Measurements from ENCODE around the gene NSUN2.
A peak's percentile ranks its signal among the peaks of the same experiment; 100 is the strongest.

NSUN2 gene

DNA sequence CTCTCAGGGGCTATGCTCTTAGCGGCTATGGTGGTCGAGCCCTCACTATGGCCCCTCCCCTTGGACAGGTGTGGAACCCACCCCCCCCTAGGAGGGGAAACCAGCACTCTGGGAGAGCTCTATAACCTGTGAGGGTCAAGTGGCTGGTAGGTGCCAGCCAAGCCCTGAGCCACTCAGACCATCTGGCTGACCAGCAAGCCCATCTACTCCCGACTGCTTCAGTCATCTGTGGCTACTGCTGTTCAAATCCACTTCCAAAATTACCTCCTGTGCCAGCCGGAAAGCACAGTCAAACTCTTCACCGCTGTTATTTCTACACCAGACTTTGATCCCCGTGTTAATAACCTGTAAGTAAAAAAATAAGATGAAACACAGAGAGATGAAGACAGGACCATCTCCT lies 28.5 kb downstream of the NSUN2 start:
- Histone ChIP-seq H3K9ac (ENCODE audit: low read depth, low read length) (no peak overlapping the region), H3K27me3 (ENCODE audit: control insufficient read depth, insufficient read depth, low read length) (no peaks in the 10 kb centered on the region), H3K4me3 (ENCODE audit: low read depth, low read length) (no peak overlapping the region), H3K27ac (ENCODE audit: low read depth, low read length) (no peak overlapping the region), H3K36me3 (ENCODE audit: control insufficient read depth, insufficient read depth, low read length) (peaks cover 95% of the 10 kb centered on the region), H3K4me1 (ENCODE audit: control insufficient read depth, insufficient read depth, low read length) (no peaks in the 10 kb centered on the region), H3K9me3 (ENCODE audit: control insufficient read depth, insufficient read depth, low read length) (no peaks in the 10 kb centered on the region)

DNA sequence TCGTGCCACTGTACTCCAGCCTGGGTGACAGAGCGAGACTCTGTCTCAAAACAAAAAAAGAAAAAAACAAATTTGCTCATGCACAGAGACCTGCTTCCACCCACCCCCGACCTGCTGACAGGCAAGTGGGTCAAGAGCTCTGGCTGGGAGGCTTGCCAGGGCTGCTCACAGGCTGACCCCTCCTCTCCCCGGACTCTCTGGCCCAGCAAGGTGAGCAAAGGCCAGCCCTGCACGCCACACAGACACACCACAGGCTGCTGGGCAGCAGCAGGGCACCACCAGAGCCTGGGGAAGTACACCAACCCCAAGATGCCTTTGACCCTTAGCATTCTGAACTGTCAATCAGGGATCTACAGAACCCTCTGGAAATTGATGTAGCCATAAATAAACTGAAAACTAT lies 29.2 kb downstream of the NSUN2 start:
- Histone ChIP-seq H3K9me3 (ENCODE audit: control insufficient read depth, insufficient read depth, low read length) (no peaks in the 10 kb centered on the region), H3K4me1 (ENCODE audit: control insufficient read depth, insufficient read depth, low read length) (no peaks in the 10 kb centered on the region), H3K36me3 (ENCODE audit: control insufficient read depth, insufficient read depth, low read length) (peaks cover 95% of the 10 kb centered on the region), H3K27me3 (ENCODE audit: control insufficient read depth, insufficient read depth, low read length) (no peaks in the 10 kb centered on the region), H3K9ac (ENCODE audit: low read depth, low read length) (no peak overlapping the region), H3K4me3 (ENCODE audit: low read depth, low read length) (no peak overlapping the region), H3K27ac (ENCODE audit: low read depth, low read length) (no peak overlapping the region)

DNA sequence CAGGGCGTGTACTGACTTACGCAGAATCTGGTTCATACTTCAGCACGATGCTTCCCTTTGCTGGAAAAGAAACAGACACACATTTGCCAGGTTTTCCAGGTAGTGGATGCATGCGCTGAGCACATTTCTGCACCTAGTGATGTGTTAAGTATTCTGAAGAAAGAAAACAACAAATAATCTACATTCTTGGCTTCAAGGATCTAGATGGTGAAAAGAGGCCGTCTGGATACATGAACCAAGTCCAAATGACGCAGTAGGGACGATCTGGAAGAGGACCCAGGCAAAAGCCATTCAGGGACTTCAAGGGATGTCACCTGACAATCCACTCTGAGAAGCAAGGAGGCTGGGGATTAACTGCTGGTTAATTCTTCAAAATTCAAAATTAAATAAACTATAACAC lies 30.4 kb downstream of the NSUN2 start:
- Histone ChIP-seq H3K27ac (ENCODE audit: low read depth, low read length) (no peak overlapping the region), H3K27me3 (ENCODE audit: control insufficient read depth, insufficient read depth, low read length) (no peaks in the 10 kb centered on the region), H3K36me3 (ENCODE audit: control insufficient read depth, insufficient read depth, low read length) (peaks cover 95% of the 10 kb centered on the region), H3K9me3 (ENCODE audit: control insufficient read depth, insufficient read depth, low read length) (no peaks in the 10 kb centered on the region), H3K4me3 (ENCODE audit: low read depth, low read length) (no peak overlapping the region), H3K9ac (ENCODE audit: low read depth, low read length) (no peak overlapping the region), H3K4me1 (ENCODE audit: control insufficient read depth, insufficient read depth, low read length) (no peaks in the 10 kb centered on the region)

DNA sequence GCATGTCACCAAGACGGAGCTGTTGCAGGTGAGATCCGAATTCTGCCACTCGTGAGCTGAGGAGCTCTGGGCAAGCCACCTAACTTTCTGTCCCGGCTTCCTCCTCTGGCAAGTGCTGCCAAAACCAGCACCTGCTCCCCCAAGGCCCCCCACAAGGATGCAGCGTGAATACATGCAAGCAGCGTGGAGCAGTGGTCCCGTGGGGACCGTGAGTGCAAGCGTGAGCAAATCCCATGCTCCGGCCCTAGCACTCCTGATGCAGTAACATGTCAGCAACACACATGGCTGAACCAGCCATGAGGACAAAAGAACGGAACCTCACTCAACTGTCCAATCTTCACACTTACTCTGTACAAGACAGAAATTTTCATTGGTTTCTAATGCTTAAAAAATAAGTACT lies 31.0 kb downstream of the NSUN2 start:
- H3K27ac ChIP-seq (ENCODE audit: low read depth, low read length): no peak overlapping the region
- no peaks in the 10 kb centered on the region for H3K4me1 ChIP-seq (ENCODE audit: control insufficient read depth, insufficient read depth, low read length)
- peaks cover 95% of the 10 kb centered on the region for H3K36me3 ChIP-seq (ENCODE audit: control insufficient read depth, insufficient read depth, low read length)
- H3K4me3 ChIP-seq (ENCODE audit: low read depth, low read length): no peak overlapping the region
- no peaks in the 10 kb centered on the region for H3K27me3 ChIP-seq (ENCODE audit: control insufficient read depth, insufficient read depth, low read length)
- H3K9me3 ChIP-seq (ENCODE audit: control insufficient read depth, insufficient read depth, low read length): no peaks in the 10 kb centered on the region
- no peak overlapping the region for H3K9ac ChIP-seq (ENCODE audit: low read depth, low read length)

DNA sequence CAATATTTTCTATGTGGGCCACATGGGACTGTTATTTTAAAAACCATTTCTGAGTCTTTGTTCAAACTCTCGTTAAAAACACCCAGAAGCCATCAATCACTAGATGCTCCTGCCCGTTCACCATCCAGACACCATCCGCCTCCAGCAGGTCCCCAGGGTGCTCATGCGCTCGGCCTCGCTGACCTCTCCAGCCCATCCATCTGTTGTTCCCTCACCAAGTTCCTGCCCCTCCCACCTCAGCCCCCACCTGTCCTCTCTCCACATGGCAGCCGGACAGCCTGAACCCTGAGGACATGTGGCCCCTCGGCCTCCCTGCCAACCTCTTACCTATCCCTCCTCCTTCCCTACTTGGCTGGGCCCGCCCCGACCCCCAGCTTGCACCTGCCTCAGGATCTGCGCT lies 31.6 kb downstream of the NSUN2 start:
- H3K9ac ChIP-seq (ENCODE audit: low read depth, low read length): no peak overlapping the region
- H3K4me3 ChIP-seq (ENCODE audit: low read depth, low read length): no peak overlapping the region
- H3K36me3 ChIP-seq (ENCODE audit: control insufficient read depth, insufficient read depth, low read length): peaks cover 96% of the 10 kb centered on the region
- H3K4me1 ChIP-seq (ENCODE audit: control insufficient read depth, insufficient read depth, low read length): no peaks in the 10 kb centered on the region
- no peak overlapping the region for H3K27ac ChIP-seq (ENCODE audit: low read depth, low read length)
- no peaks in the 10 kb centered on the region for H3K9me3 ChIP-seq (ENCODE audit: control insufficient read depth, insufficient read depth, low read length)
- H3K27me3 ChIP-seq (ENCODE audit: control insufficient read depth, insufficient read depth, low read length): no peaks in the 10 kb centered on the region

DNA sequence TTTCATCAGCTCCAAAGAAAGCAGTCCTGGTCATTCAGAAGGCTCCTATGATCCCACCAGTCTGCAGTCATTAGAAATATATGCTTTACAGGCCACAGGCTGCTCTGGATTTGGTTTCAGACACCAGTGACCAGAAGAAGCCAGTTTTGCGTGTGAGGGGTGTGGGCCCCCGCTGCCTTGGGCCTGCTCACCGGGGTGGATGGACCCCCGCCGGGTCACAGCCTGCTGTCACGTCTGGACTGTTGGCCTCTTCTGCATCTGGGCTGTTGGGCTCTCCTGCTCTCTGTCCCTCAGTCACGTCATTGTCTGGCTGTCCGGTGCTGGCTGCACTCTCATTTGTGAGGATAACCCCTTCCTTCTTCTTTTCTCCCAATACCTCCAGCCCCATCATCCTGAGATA lies 33.1 kb downstream of the NSUN2 start:
- H3K4me1 ChIP-seq (ENCODE audit: control insufficient read depth, insufficient read depth, low read length): no peaks in the 10 kb centered on the region
- H3K36me3 ChIP-seq (ENCODE audit: control insufficient read depth, insufficient read depth, low read length): peaks cover 86% of the 10 kb centered on the region
- H3K4me3 ChIP-seq (ENCODE audit: low read depth, low read length): no peak overlapping the region
- no peaks in the 10 kb centered on the region for H3K27me3 ChIP-seq (ENCODE audit: control insufficient read depth, insufficient read depth, low read length)
- no peak overlapping the region for H3K27ac ChIP-seq (ENCODE audit: low read depth, low read length)
- no peaks in the 10 kb centered on the region for H3K9me3 ChIP-seq (ENCODE audit: control insufficient read depth, insufficient read depth, low read length)
- H3K9ac ChIP-seq (ENCODE audit: low read depth, low read length): no peak overlapping the region

DNA sequence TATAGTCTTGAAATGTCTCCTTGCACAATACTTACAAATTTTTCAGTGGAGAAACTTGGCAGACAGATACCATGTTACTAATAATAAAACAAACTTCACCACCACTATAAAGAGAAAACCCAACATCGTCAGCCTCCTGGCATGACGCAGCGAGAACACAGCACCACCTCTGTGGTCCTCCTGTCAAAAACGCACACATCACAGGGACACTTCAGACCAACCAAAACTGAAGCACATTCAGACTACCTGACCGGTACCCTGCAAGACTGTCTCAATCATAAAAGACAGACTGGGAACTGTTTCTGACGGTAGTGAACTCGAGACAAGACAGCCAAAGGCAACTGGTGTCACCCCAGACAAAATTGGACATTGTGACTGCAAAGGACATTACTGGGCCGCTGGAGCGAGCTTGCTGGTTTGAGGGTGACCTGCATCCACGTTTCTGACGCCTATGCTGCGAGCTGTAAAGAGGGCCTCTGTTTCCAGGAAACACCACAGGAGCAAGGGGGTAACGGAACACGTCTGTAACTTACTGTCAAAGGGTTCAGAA lies 34.4 kb downstream of the NSUN2 start:
- Histone ChIP-seq H3K9me3 (ENCODE audit: control insufficient read depth, insufficient read depth, low read length) (no peaks in the 10 kb centered on the region), H3K4me3 (ENCODE audit: low read depth, low read length) (no peak overlapping the region), H3K9ac (ENCODE audit: low read depth, low read length) (no peak overlapping the region), H3K27ac (ENCODE audit: low read depth, low read length) (no peak overlapping the region), H3K4me1 (ENCODE audit: control insufficient read depth, insufficient read depth, low read length) (no peaks in the 10 kb centered on the region), H3K27me3 (ENCODE audit: control insufficient read depth, insufficient read depth, low read length) (no peaks in the 10 kb centered on the region), H3K36me3 (ENCODE audit: control insufficient read depth, insufficient read depth, low read length) (peaks cover 73% of the 10 kb centered on the region)

DNA sequence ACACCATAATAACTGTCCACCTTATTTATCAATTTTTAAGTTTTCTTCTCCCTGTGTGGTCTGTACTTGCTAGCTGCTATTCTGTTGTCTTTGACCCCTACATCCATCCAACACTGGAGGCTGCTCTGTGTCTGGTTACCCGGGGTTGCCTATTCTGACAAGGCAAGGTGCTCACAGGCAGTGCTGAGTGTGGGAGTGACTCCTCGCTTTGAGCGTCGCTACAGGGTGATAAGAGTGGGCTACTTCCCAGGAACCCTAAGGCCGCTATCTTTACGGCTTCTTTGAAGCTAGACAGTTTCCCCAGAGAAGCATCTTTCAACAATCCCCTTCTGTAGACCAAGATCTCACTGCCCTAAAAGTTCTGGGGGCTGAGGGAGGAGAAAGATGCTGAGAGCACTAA lies 35.3 kb downstream of the NSUN2 start:
- no peaks in the 10 kb centered on the region for H3K27me3 ChIP-seq (ENCODE audit: control insufficient read depth, insufficient read depth, low read length)
- H3K4me1 ChIP-seq (ENCODE audit: control insufficient read depth, insufficient read depth, low read length): no peaks in the 10 kb centered on the region
- H3K9me3 ChIP-seq (ENCODE audit: control insufficient read depth, insufficient read depth, low read length): no peaks in the 10 kb centered on the region
- H3K9ac ChIP-seq (ENCODE audit: low read depth, low read length): no peak overlapping the region
- peaks cover 66% of the 10 kb centered on the region for H3K36me3 ChIP-seq (ENCODE audit: control insufficient read depth, insufficient read depth, low read length)
- H3K4me3 ChIP-seq (ENCODE audit: low read depth, low read length): no peak overlapping the region
- H3K27ac ChIP-seq (ENCODE audit: low read depth, low read length): no peak overlapping the region

DNA sequence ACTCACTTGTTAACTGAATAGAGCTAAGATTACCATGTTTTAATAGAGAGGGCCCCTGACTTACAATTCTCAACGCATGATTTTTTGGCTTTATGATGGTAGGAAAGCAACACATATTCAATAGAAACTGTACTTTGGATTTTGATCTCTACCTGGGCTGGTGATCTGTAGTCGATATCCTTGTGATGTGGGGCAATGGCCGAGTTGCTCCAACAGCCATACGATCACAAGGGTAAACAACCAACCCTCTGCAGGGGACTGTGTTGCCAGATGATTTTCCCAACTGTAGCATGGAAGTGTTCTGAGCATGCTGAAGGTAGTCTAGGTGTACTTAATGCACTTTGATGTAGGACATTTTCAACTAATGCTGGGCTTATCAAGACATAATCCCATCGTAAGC lies 36.5 kb downstream of the NSUN2 start:
- Histone ChIP-seq H3K36me3 (ENCODE audit: control insufficient read depth, insufficient read depth, low read length) (peaks cover 54% of the 10 kb centered on the region), H3K9ac (ENCODE audit: low read depth, low read length) (no peak overlapping the region), H3K4me3 (ENCODE audit: low read depth, low read length) (no peak overlapping the region), H3K27ac (ENCODE audit: low read depth, low read length) (no peak overlapping the region), H3K9me3 (ENCODE audit: control insufficient read depth, insufficient read depth, low read length) (no peaks in the 10 kb centered on the region), H3K4me1 (ENCODE audit: control insufficient read depth, insufficient read depth, low read length) (no peaks in the 10 kb centered on the region), H3K27me3 (ENCODE audit: control insufficient read depth, insufficient read depth, low read length) (no peaks in the 10 kb centered on the region)

DNA sequence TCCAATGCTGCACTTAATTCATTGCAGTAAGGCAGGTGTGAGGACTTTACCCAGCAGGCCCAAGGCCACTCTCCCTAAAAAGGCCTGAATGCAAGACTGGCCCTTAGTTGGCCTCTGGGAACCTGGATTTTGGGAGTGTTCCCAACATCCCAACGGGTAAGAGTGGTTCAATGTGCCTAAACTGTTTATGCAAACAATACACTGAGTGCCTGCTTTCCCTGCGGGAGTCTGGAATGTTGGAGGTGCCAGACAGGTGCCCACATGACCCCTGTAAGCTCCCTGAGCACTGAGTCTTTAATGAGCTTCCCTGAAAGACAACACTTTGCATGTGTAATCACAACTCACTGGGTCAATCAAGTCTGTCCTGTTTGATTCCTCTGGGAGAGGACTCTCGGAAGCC lies 37.4 kb downstream of the NSUN2 start:
- no peak overlapping the region for H3K9ac ChIP-seq (ENCODE audit: low read depth, low read length)
- no peaks in the 10 kb centered on the region for H3K9me3 ChIP-seq (ENCODE audit: control insufficient read depth, insufficient read depth, low read length)
- H3K27ac ChIP-seq (ENCODE audit: low read depth, low read length): peak overlapping the region; percentile 4
- H3K4me1 ChIP-seq (ENCODE audit: control insufficient read depth, insufficient read depth, low read length): no peaks in the 10 kb centered on the region
- no peak overlapping the region for H3K4me3 ChIP-seq (ENCODE audit: low read depth, low read length)
- H3K36me3 ChIP-seq (ENCODE audit: control insufficient read depth, insufficient read depth, low read length): peaks cover 44% of the 10 kb centered on the region
- H3K27me3 ChIP-seq (ENCODE audit: control insufficient read depth, insufficient read depth, low read length): no peaks in the 10 kb centered on the region

DNA sequence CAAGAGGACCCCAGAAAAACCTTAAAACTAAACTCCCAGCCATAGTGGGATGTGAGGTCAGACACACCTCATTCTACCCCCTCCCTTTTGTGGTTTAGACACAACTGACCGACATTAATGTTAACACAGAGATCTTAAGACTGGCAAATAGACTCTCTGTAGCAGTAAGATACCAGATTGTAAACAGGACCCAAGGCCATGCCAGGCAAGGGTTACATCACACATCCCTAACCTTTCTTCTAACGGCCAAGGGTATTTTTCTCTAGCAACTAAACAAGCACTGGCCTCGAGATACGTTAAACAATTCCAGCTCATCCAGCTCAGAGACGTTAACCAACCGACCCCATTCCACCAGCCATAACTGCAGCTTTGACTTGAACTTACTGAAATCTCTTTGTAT lies 38.8 kb downstream of the NSUN2 start:
- H3K4me1 ChIP-seq (ENCODE audit: control insufficient read depth, insufficient read depth, low read length): no peaks in the 10 kb centered on the region
- H3K9ac ChIP-seq (ENCODE audit: low read depth, low read length): no peak overlapping the region
- H3K4me3 ChIP-seq (ENCODE audit: low read depth, low read length): no peak overlapping the region
- H3K27ac ChIP-seq (ENCODE audit: low read depth, low read length): no peak overlapping the region
- H3K27me3 ChIP-seq (ENCODE audit: control insufficient read depth, insufficient read depth, low read length): no peaks in the 10 kb centered on the region
- H3K36me3 ChIP-seq (ENCODE audit: control insufficient read depth, insufficient read depth, low read length): peaks cover 32% of the 10 kb centered on the region
- no peaks in the 10 kb centered on the region for H3K9me3 ChIP-seq (ENCODE audit: control insufficient read depth, insufficient read depth, low read length)
